GM19395 (cell line): ENCODE results near the gene TIPARP.
"Not testable (repeated sequence)": the region's sequence is repeated elsewhere in the genome, so short reads cannot be mapped to it uniquely, and the experiment has no call there.

Experiments
- ATAC-seq: cut with Tn5 transposase; IDR thresholded peaks from one replicate; pipeline ENCODE4 v1.9.1; 2021; ENCODE audit warnings: mild to moderate bottlenecking, moderate library complexity; ENCODE audit not compliant: unreplicated experiment

Gene TIPARP

DNA sequence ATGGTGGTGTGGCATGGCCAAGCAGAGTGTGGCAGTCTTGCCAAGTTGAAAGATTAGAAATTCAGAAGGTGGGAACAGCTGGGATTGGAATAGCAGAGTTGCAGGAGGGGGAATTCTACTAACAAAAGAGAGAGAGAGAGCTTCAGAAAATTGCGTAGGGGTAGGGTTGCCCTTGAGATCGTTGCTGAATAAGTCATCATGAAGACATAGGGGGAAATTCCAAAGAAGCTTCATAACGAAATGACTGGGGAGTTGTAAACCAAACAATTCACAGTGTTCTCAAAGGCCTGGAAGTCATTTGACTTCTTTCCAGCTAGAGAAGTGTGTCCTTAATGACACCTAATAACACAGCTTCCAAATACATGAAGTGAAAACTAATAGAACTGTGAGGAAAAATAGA, 26.3 kb upstream of the TIPARP start:
- no peak for ATAC-seq

DNA sequence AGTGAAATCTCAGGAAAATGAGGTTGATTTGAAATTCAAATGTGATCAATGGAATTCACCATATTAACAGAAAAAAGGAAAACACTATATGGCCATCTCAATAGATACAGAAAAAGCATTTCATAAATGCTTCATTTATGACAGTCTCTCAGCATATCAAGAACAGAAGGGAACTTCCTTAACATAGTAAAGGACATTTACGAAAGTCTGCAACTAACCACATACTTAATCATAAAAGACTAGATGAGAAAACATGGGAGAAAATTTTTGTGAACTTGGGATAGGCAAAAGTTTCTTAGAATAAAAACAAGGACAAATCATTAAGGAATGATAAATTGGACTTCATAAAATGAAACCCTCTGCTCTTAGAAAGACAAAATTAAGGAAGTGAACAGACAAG, 24.7 kb upstream of the TIPARP start:
- ATAC-seq = no peak

DNA sequence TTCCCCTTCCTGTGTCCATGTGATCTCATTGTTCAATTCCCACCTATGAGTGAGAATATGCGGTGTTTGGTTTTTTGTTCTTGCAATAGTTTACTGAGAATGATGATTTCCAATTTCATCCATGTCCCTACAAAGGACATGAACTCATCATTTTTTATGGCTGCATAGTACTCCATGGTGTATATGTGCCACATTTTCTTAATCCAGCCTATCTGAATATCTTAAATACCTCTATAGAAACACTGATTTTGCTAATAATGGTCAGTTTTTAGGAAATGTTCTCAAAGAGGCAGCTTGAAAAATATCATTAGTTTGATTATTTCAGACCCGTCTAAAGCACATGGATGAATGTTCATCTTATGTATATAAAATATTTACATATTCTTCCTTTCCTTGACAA, 21.7 kb upstream of the TIPARP start:
- not testable (repeated sequence) for ATAC-seq

DNA sequence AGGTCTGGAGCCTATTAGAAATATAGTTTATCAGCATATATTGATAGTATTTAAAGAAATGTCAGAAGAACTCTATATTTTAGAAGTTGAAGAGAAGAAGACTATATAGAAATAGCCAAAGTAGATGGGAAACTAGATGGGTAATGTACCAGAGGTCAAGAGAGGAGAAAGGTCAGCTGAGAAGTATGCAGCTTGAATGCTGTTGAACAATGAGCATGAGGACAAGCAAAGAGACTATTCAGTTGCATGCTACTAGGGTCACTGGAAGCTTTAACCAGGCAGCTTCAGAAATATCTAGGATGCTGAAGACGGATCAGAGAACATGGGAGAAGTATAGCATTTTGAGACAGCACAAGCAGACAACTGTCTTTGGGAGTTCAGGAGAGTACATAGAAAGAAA, 19.6 kb upstream of the TIPARP start:
- no peak for ATAC-seq

DNA sequence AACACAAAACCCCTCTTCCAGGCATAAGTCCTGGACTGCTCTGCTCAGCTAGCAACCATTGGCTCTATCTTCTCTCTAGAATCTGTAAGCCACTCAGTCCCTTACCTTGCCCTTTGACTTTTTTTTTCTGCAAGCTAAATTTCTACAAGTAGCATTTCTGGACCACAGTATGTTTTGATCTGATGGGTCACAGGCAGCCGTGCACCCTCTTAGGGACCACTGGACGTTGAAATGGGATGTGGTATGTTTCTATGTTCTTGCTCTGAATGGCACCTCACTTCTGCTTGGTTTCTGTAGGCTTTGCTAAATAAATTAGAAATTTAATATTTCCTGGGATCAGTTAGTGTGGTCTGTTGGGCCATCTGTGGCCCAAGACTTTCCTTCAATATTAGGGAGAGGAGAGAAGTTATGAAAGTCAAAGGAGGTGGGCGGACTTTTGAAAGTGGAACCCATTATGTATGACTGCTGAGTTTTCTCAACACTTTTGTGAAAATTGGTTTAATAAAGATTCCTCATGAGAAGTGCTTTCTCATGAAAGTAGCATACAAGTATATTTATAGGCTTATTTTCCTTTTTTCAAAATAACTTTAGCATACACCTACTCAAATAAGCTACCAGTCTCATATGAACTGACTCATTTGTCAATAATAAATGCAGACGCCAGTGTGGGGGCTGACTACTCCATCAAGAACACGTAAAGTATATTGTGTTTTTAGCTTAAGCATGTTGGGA, 18.4 kb upstream of the TIPARP start:
- peak; percentile 60 for ATAC-seq

DNA sequence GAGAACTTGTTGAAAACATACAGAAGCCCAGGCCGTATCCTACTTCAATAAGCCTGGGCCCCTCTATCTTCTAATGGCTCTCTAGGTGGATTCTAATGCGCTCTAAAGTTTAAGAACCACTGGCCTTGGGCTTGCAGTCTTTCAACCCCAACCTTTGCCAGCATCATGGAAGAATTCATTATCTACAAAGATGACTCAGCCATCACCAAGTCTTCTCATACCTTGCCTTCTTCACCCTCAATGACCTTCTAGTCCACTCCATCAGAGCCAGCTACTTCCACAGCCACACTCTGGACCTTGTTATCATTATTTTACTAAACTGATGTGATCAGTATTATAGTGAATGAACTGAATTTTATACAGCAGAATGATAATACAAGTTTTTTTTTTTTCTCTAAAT, 16.9 kb upstream of the TIPARP start:
- no peak for ATAC-seq

DNA sequence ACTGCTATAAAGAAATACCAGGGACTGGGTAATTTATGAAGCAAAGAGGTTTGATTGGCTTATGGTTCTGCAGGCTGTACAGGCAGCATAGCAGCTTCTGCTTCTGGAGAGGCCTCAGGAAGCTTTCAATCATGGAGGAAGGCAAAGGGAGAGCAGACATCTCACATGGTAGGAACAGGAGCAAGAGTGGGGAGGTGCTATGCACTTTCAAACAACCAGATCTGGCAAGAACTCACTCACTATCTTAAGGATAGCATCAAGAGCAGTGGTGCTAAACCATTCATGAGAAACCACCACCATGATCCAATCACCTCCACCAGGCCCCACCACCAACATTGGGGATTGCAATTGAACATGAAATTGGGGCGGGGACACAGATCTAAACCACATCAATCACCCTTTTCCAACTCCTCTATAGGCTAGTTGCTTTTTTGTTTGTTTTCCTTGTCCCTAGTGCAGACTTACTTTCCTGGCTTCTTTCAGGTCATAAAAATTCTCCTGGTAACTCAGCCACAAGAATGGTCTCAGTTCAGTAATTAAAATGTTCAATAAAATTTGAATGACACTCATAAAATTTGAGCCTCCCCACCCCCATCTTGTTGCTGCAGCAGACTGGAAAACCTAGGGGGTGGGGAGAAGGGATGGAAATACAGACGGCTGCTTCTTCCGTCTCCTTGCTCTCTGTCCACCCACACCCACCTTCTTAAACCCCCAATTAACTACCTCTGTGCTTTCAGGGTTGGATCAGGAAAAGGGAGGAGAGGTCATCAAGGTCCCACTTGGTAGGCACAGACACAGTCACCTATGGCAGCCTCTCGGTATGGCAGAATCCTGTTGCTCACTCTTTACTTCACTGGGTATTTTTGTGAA, 16.3 kb upstream of the TIPARP start:
- ATAC-seq = no peak

DNA sequence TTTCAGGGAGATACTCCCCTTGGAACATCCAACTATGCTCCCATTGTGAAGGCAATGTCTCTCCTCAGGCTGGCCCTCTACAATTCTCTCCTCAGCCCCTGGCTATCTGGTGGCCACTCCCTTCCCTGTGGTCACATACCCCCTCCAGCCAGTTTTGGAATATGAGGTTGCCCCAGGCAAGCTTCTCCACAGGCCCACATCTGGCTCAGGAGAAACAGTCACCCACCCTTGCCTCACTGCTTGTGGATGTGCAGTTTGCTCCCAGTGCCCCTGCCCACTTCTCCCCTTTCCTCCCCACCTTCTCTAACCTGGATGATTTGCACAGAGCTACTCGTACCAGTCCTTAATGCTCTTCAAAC, 15.7 kb upstream of the TIPARP start:
- ATAC-seq = no peak

DNA sequence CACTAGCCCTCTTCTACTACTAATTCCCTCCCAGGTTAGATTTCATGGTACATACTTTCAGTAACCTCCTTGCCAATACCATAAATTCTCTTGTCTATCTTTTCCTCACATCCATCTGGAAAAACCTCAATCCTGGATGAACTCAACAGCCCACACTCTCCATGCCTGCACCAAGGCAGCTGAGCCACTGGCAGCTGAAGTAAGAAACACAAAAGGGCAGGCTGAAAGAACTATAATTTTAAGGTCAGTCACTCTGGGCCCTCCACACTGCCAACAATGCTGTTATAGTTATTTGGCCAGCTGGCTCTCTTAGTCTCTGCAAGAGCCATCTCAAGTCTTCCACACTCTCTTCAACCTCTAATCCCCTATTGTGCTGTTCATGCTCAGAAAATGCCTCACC, 15.1 kb upstream of the TIPARP start:
- no peak for ATAC-seq

DNA sequence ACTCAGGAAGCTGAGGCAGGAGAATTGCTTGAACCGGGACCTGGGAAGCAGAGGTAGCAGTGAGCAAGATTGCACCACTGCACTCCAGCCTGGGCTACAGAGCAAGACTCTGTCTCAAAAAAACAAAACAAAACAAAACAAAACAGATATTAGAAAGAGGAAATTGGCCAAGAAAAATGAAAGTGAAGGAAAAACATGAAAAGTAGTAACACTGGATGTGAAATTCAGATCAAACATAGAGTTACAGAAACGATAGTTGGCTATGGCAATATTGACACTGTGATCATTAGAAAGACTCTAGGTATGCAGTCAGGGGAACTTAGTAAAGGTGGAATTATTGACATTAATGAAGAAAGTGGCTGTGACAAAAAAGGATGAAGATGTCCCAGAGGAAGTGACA, 13.2 kb upstream of the TIPARP start:
- ATAC-seq = peak; percentile 35

DNA sequence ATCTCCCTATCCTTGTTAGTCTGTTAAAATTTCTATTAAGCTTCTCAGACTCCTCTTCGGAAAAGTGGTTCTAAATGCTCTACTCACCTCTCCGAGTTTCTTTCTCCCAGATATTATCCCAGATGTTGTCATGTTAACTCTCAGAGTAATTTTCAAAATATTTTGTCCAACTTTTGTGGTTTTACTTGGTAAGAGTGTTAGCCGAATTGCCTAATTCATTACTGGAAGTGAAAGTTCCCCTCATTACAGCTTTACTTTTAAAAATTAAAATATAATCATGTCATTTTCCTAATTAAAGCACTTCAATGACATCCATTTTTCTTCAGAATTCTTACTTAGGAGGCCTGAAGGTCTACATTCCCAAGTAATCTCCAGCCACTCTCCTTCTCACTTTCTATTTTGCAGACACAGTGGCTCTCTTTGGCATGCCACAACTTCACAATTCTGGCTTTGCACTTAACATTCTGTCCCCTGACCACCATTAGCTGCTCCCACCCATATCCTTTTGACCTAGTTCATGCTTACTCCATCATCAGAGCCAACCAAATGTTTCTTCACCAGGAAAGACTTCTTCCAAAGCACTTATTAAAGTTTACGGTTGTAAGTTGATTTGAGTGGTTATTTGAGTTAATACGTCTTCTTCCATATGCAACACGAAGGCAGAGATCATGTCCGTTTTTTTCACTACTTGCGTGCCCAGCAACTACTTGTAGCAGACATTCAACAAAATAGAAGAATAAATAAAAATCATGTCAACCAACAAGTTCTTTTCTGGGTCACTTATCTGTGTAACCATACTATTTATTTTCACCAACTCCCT, 10.2 kb upstream of the TIPARP start:
- ATAC-seq = peak; percentile 5

DNA sequence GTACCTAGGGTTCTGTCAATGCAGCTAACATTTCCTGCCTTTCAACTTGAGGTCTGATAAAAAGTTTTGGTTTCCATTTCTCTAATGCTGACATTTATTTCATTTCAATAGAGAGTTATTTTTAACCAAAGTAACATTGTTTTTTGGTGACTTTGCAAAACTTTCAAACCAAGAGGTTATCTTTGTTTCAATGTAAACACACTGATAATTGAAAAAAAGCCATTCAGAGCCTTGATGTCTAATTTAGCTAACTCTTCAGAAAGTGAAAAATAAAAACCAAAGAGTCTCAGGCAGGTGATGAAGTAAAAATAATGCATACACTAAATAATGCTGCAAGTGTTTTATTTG, 9.6 kb upstream of the TIPARP start:
- peak; percentile 82 for ATAC-seq

DNA sequence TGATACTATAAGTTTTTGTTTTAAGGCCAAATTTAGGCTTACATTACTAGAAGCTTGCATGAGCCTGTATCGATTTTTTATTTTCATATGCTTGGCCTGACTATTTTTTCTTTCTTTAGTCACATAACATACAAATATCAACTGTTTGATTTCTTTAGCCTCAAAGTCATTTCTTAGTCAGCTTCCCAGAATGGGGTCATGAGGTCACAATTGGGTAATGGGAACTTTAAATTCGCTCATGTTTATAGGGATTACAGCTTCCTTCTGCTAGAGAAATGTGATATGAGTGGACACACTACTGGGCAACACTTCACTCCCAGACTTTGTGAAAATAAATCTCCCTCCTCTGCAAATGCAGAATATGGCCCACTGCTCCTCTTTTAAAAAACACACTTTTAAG, 9.1 kb upstream of the TIPARP start:
- no peak for ATAC-seq

DNA sequence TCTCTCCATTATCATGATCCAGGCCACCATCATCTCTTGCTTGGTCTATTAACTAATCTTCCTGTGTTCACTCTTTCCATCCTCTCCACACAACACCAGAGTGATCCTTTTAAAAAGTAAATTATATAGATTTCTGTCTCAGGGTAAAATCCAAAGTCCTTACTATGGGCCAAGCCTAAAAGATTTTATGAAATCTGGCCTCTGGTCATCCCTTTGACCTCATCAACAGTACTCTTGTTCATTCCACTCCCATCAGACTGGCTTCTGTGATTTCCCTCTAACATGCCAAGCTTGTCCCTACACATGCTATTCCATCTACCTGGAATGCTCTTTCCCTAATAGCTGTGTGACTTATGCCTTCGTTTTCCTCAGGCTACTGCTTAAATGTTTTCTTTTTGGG, 8.3 kb upstream of the TIPARP start:
- no peak for ATAC-seq

DNA sequence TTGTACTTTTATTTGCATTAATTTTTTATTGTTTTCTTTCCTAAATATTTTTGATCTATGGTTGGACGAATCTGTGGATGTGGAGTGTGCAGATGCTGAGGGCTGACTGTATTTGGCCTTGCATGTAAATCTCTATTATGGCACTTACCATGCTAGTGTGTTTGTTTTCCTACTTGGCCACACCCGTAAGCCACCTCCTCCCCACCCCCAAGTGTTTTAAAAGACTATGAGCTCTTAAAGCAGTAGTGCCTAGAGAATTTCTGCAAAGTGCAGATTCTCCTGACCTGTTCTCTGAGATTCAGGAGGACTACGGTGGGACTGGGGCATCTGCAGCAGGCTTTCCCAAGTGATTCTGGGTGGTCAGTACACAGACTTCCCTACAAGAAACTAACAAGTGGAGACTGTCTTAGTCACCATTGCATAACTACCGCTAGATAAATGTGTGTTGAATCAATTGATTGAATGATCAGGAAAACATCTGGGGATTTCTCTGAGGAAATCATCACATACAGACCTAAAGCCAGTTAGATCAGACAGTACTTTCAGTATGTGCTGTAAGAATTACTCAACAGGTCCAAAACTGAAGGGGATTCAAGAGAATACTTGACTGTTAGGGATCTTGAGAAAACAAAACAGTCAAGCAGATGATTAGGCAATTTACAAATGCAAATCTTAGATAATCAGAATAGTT, 6.2 kb upstream of the TIPARP start:
- ATAC-seq = no peak

DNA sequence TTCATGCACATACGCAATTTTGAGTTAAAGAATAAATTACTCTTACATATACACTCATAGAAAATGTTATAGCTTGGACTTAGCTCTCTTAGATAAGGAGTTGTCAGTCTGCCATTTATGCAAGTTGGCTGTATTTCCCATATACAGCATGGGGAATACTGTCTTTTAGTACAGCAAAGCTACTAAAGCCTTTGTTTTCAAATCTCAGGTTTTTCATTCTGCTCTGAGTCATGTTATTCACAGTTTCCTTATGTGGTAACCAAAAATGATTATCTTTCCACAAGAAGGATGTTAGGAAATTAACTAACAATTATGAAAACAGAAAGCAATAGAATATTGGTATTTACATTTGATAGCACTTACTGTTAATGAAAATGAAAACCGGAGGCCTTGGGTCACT, 4.3 kb upstream of the TIPARP start:
- ATAC-seq = no peak

DNA sequence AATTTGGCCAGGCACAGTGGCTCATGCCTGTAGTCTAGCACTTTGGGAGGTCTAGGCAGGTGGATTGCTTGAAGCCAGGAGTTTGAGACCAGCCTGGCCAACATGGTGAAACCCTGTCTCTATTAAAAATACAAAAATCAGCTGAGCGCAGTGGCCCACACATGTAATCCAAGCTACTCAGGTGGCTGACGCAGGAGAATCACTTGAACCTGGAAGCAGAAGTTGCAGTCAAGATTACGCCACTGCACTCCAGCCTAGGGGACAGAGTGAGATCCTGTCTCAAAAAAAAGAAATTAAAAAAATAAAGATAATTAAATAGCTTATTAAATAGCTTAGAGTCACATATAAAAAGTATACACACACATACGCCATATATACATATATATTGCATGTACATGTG, 3.7 kb upstream of the TIPARP start:
- ATAC-seq = no peak

DNA sequence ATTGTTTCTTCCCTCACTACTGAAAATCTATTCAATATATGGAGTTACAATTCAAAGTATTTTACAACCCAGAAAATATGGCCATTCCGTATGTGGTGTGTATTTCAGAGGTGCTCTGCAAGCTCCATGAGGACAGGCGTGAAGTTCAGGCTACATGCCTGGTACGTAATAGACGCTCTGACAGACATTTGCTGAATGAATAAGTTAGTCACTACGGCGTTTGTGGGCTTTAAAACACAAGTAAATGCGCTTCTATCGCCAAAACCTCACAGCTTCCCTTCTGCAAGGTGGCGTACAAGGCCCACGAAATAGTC, 701 bp upstream of the TIPARP start:
- no peak for ATAC-seq

DNA sequence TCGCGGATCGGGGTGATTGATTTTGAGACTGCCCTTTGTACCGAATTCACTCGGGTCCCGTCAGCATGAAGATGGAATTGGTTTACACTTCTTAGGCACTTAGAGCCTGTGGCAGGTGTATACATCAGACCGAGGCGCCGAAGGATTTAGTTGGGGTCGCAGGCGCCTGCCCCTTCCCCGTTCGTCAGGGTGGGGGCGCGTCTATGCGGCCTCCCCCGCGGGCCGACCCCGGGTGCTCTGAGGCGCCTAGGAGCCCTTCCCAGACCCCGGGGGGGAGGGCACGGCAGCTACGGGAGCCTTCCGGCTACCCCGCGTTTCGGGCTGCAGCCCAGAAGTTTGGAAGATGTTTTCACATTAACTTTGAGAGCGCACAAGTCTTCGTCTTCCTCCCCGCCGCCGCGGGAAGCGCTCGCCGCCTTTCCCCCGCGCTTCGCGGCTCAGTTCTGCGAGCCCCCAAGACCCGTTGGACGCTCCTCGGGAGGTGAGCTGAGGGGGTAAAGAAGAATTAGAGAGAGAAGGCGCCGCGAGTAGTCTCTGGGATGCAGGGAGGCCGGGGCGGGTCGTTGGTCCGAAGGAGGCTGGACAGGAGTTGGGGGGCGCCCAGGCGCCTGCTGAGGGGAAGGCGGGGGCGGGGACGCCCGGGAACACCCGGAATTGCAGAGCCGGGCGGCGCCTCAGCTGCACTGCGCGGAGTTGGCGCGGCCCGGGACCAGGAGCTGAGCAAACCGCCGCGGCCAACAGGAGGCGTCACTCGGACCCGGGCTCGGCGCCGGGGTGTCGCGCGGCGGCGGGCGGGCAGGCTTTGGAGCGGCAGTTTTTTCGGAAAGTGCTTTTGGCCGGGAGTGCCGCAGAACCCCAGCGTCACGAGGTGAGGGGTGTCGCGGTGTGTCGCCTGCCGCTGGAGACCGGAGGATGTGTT, 780 bp downstream of the TIPARP start:
- no peak for ATAC-seq
